Measurements from ENCODE around the gene NT5C3A.
A peak's percentile ranks its signal among the peaks of the same experiment; 100 is the strongest.
"Not testable (repeated sequence)": the region's sequence is repeated elsewhere in the genome, so short reads cannot be mapped to it uniquely, and the experiment has no call there.

NT5C3A gene

GRCh38 chr7:32979246-32979645 lies 83.3 kb downstream of the NT5C3A start:
- DNase-seq (ENCODE audit: low read depth) = peak; percentile 86

GRCh38 chr7:32977159-32977558 lies 85.4 kb downstream of the NT5C3A start:
- peak; percentile 8 for DNase-seq (ENCODE audit: low read depth)

GRCh38 chr7:32971967-32972366 lies 90.6 kb downstream of the NT5C3A start:
- DNase-seq (ENCODE audit: low read depth) = not testable (repeated sequence)

GRCh38 chr7:32967268-32967582 lies 95.4 kb downstream of the NT5C3A start:
- not testable (repeated sequence) for DNase-seq (ENCODE audit: low read depth)

GRCh38 chr7:32966489-32967267 lies 95.9 kb downstream of the NT5C3A start:
- not testable (repeated sequence) for DNase-seq (ENCODE audit: low read depth)

- peak; percentile 18 for DNase-seq (ENCODE audit: low read depth)
Observed at GRCh38 chr7:32964461-32965159, 98.0 kb downstream of the NT5C3A start.
